Astrocyte (in vitro differentiated cells and primary cell): ENCODE results near the gene CACNB4. TPM values are rescaled to one million over a fixed set of nuclear protein-coding genes. Genes with fewer than 3 reads are reported as not detected.
"Not testable (repeated sequence)": the region's sequence is repeated elsewhere in the genome, so short reads cannot be mapped to it uniquely, and the experiment has no call there.

Experiments
- DNase-seq: peaks from one replicate; pipeline ENCODE4 v3.0.0-alpha.2; 2010; ENCODE audit warnings: low read depth
- FAIRE-seq: peaks from 2 replicates; lab custom pipeline; 2011; peaks lifted over from hg19 to GRCh38; lab: Jason Lieb, UNC
- H2AFZ ChIP-seq: 2 replicates; pipeline ENCODE4 v1.6.0; 2012; ENCODE audit warnings: low read depth, low read length, inconsistent platforms
- H3K27ac ChIP-seq: 2 replicates; pipeline ENCODE4 v1.5.1; 2011; ENCODE audit warnings: low read depth, low read length, inconsistent platforms
- H3K27me3 ChIP-seq: 2 replicates; pipeline ENCODE4 v1.6.0; 2011; ENCODE audit warnings: low read length, inconsistent platforms; ENCODE audit not compliant: insufficient read depth
- H3K36me3 ChIP-seq: 2 replicates; pipeline ENCODE4 v1.5.1; 2011; ENCODE audit warnings: low read length, inconsistent platforms; ENCODE audit not compliant: insufficient read depth
- H3K4me1 ChIP-seq: 2 replicates; pipeline ENCODE4 v1.5.1; 2011; ENCODE audit warnings: low read length, inconsistent platforms; ENCODE audit not compliant: insufficient read depth
- H3K4me2 ChIP-seq: 2 replicates; pipeline ENCODE4 v1.6.0; 2012; ENCODE audit warnings: low read length, inconsistent platforms
- H3K4me3 ChIP-seq: 2 replicates; pipeline ENCODE4 v1.5.1; 2011; ENCODE audit warnings: low read depth, mild to moderate bottlenecking, low read length, inconsistent platforms; ENCODE audit not compliant: insufficient read depth
- H3K79me2 ChIP-seq: 2 replicates; pipeline ENCODE4 v1.6.0; 2012; ENCODE audit warnings: mild to moderate bottlenecking, low read length, inconsistent platforms; ENCODE audit not compliant: insufficient read depth
- H3K9ac ChIP-seq: 2 replicates; pipeline ENCODE4 v1.6.0; 2012; ENCODE audit warnings: mild to moderate bottlenecking, low read length, inconsistent platforms
- H3K9me3 ChIP-seq: 2 replicates; pipeline ENCODE4 v1.5.1; 2012; ENCODE audit warnings: low read depth, mild to moderate bottlenecking, low read length, inconsistent platforms; ENCODE audit not compliant: insufficient read depth
- H4K20me1 ChIP-seq: 2 replicates; pipeline ENCODE4 v1.6.0; 2012; ENCODE audit warnings: low read length, inconsistent platforms; ENCODE audit not compliant: insufficient read depth
- H3K27ac Mint-ChIP-seq: one replicate; pipeline ENCODE4 v1.8.0; 2021; ENCODE audit warnings: mild to moderate bottlenecking, mixed read lengths; ENCODE audit not compliant: unreplicated experiment
- H3K27me3 Mint-ChIP-seq: one replicate; pipeline ENCODE4 v1.8.0; 2021; ENCODE audit warnings: low read depth, mixed read lengths; ENCODE audit not compliant: unreplicated experiment
- H3K36me3 Mint-ChIP-seq: one replicate; pipeline ENCODE4 v1.8.0; 2021; ENCODE audit warnings: low read depth, mixed read lengths; ENCODE audit not compliant: unreplicated experiment
- H3K4me1 Mint-ChIP-seq: one replicate; pipeline ENCODE4 v1.8.0; 2021; ENCODE audit warnings: low read depth, mixed read lengths; ENCODE audit not compliant: unreplicated experiment
- H3K4me3 Mint-ChIP-seq: one replicate; pipeline ENCODE4 v1.8.0; 2021; ENCODE audit warnings: mild to moderate bottlenecking, moderate library complexity, mixed read lengths; ENCODE audit not compliant: unreplicated experiment
- H3K9me3 Mint-ChIP-seq: one replicate; pipeline ENCODE4 v1.8.0; 2021; ENCODE audit warnings: mild to moderate bottlenecking, mixed read lengths; ENCODE audit not compliant: unreplicated experiment
- CTCF ChIP-seq: IDR thresholded peaks from 2 replicates; pipeline ENCODE4 v1.5.1; 2011; ENCODE audit warnings: low read depth, mild to moderate bottlenecking, inconsistent platforms, low read length, moderate library complexity; ENCODE audit not compliant: insufficient read depth
- EZH2 ChIP-seq: IDR thresholded peaks from 2 replicates; pipeline ENCODE4 v1.6.1; 2012; ENCODE audit warnings: mild to moderate bottlenecking, low read length, inconsistent platforms; ENCODE audit not compliant: insufficient read depth
- total RNA-seq: library from RNA; stranded (reverse); gene quantifications from 2 replicates; pipeline ENCODE4 v1.2.1, GENCODE V29; 2021

Gene CACNB4
- total RNA-seq, 1 donor from 2014 or later: 1.8 TPM

DNA sequence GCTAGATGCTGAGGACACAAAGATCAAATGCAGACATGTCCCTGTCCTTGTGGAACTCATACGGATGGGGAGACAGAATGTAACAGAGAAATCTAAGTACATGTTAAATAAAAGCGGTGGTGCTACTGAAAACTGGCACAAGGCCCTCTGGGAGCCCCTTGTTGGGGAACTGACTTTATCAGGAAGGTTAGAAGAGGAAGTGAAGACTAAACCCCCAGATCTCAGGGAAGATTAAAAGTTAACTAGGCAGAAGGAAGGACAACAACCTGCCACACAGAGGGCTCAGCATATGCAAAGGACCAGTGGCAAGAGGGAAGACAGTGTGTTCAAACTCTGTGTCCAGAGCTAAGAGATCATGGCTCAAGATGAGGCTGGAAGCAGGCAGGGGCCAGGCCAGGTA is 4.8 kb downstream of the CACNB4 start:
- Histone ChIP-seq H3K9me3 (no peaks in the 10 kb centered on the region), H3K27ac (no peak overlapping the region), H3K79me2 (no peaks in the 10 kb centered on the region), H3K4me2 (no peak overlapping the region), H3K4me3 (no peak overlapping the region), H3K4me1 (peaks cover 6% of the 10 kb centered on the region), H3K9ac (no peak overlapping the region), H3K27me3 (peaks cover 30% of the 10 kb centered on the region), H2AFZ (no peak overlapping the region), H3K36me3 (no peaks in the 10 kb centered on the region), H4K20me1 (no peaks in the 10 kb centered on the region)
- Mint-ChIP-seq H3K27me3 (peaks cover 32% of the 10 kb centered on the region), H3K4me1 (no peaks in the 10 kb centered on the region), H3K4me3 (no peak overlapping the region), H3K9me3 (no peaks in the 10 kb centered on the region), H3K36me3 (no peaks in the 10 kb centered on the region), H3K27ac (no peak overlapping the region)
- FAIRE-seq (no peak), DNase-seq (no peak)
- no peak for TF ChIP-seq EZH2

- FAIRE-seq: no peak
- Histone ChIP-seq H4K20me1 (no peaks in the 10 kb centered on the region), H3K79me2 (no peaks in the 10 kb centered on the region), H3K9me3 (no peaks in the 10 kb centered on the region), H3K27me3 (peaks cover 30% of the 10 kb centered on the region), H3K9ac (no peak overlapping the region), H3K4me1 (peaks cover 5% of the 10 kb centered on the region), H3K27ac (no peak overlapping the region), H3K4me2 (no peak overlapping the region), H3K4me3 (no peak overlapping the region), H3K36me3 (no peaks in the 10 kb centered on the region), H2AFZ (no peak overlapping the region)
- Mint-ChIP-seq H3K4me3 (no peak overlapping the region), H3K36me3 (no peaks in the 10 kb centered on the region), H3K9me3 (no peaks in the 10 kb centered on the region), H3K4me1 (no peaks in the 10 kb centered on the region), H3K27me3 (peaks cover 32% of the 10 kb centered on the region), H3K27ac (no peak overlapping the region)
- no peak for TF ChIP-seq EZH2
- no peak for TF ChIP-seq CTCF
- no peak for DNase-seq
Observed at GRCh38 chr2:152093464-152093863, 5.4 kb downstream of the CACNB4 start.

GRCh38 chr2:152092095-152092494 is 6.7 kb downstream of the CACNB4 start:
- H3K27ac Mint-ChIP-seq: no peak overlapping the region
- no peak for TF ChIP-seq CTCF
- no peak for TF ChIP-seq EZH2
- H3K9me3 ChIP-seq: no peaks in the 10 kb centered on the region

GRCh38 chr2:152090726-152091125 is 8.1 kb downstream of the CACNB4 start:
- H4K20me1 ChIP-seq, H2AFZ ChIP-seq, DNase-seq, H3K4me2 ChIP-seq, H3K27ac Mint-ChIP-seq, H3K4me3 Mint-ChIP-seq, H3K36me3 ChIP-seq, H3K4me3 ChIP-seq, H3K79me2 ChIP-seq, FAIRE-seq, H3K4me1 ChIP-seq, H3K4me1 Mint-ChIP-seq, H3K9ac ChIP-seq, H3K9me3 Mint-ChIP-seq, H3K27ac ChIP-seq, H3K27me3 ChIP-seq, H3K36me3 Mint-ChIP-seq, H3K9me3 ChIP-seq: not testable (repeated sequence)
- peaks cover 23% of the 10 kb centered on the region for H3K27me3 Mint-ChIP-seq

More at GRCh38 chr2:152092095-152092494, 6.7 kb downstream of the CACNB4 start:
- Histone ChIP-seq H3K27me3 (peaks cover 19% of the 10 kb centered on the region), H3K4me1 (no peaks in the 10 kb centered on the region), H3K9ac (no peak overlapping the region), H3K79me2 (no peaks in the 10 kb centered on the region), H3K27ac (no peak overlapping the region), H3K4me3 (no peak overlapping the region), H2AFZ (no peak overlapping the region), H3K36me3 (no peaks in the 10 kb centered on the region), H3K4me2 (no peak overlapping the region), H4K20me1 (no peaks in the 10 kb centered on the region)
- no peaks in the 10 kb centered on the region for H3K36me3 Mint-ChIP-seq
- no peaks in the 10 kb centered on the region for H3K4me1 Mint-ChIP-seq
- H3K27me3 Mint-ChIP-seq: peaks cover 25% of the 10 kb centered on the region
- FAIRE-seq: no peak
- DNase-seq: no peak
- H3K9me3 Mint-ChIP-seq: no peaks in the 10 kb centered on the region
- H3K4me3 Mint-ChIP-seq: no peak overlapping the region
